GM23248 (cell line): ENCODE data around the gene ZNF804B. TPM values are rescaled to one million over a fixed set of nuclear protein-coding genes. Genes with fewer than 3 reads are reported as not detected.
A peak's percentile ranks its signal among the peaks of the same experiment; 100 is the strongest.

ENCODE experiments used
- DNase-seq: peaks from one replicate; pipeline ENCODE4 v3.0.0-alpha.2; 2015
- H2AFZ ChIP-seq: fragments of 200-600 bp; sonication (generic); 2 replicates; pipeline ENCODE4 v1.6.1; 2016; ENCODE audit warnings: antibody characterized with exemption
- H3F3A ChIP-seq: fragments of 200-600 bp; sonication (generic); 2 replicates; pipeline ENCODE4 v1.6.1; 2016; ENCODE audit warnings: mild to moderate bottlenecking, antibody characterized with exemption, mixed run types; ENCODE audit not compliant: insufficient read depth
- H3K27ac ChIP-seq: fragments of 200-600 bp; sonication (generic); 2 replicates; pipeline ENCODE4 v1.5.1; 2016; ENCODE audit warnings: mild to moderate bottlenecking
- H3K27me3 ChIP-seq: fragments of 200-600 bp; sonication (generic); replicated peaks from 2 replicates; pipeline ENCODE4 v1.6.1; 2016; ENCODE audit warnings: mild to moderate bottlenecking; ENCODE audit not compliant: insufficient read depth
- H3K36me3 ChIP-seq: fragments of 200-600 bp; sonication (generic); 2 replicates; pipeline ENCODE4 v1.6.1; 2016; ENCODE audit warnings: low read depth, mild to moderate bottlenecking
- H3K4me1 ChIP-seq: fragments of 200-600 bp; sonication (generic); 2 replicates; pipeline ENCODE4 v1.6.1; 2016; ENCODE audit warnings: mild to moderate bottlenecking; ENCODE audit not compliant: insufficient read depth
- H3K4me2 ChIP-seq: fragments of 200-600 bp; sonication (generic); one replicate; pipeline ENCODE4 v1.6.1; 2016; ENCODE audit warnings: mild to moderate bottlenecking; ENCODE audit not compliant: unreplicated experiment
- H3K4me3 ChIP-seq: fragments of 200-600 bp; sonication (generic); 2 replicates; pipeline ENCODE4 v1.5.1; 2016; ENCODE audit warnings: mild to moderate bottlenecking
- H3K79me2 ChIP-seq: fragments of 200-600 bp; sonication (generic); 2 replicates; pipeline ENCODE4 v1.6.1; 2016; ENCODE audit warnings: mild to moderate bottlenecking; ENCODE audit not compliant: insufficient read depth
- H3K9ac ChIP-seq: fragments of 200-600 bp; sonication (generic); 2 replicates; pipeline ENCODE4 v1.6.1; 2016; ENCODE audit warnings: mild to moderate bottlenecking
- H3K9me2 ChIP-seq: fragments of 200-600 bp; sonication (generic); 2 replicates; pipeline ENCODE4 v1.6.1; 2016; ENCODE audit warnings: mixed run types, mild to moderate bottlenecking, moderate library complexity; ENCODE audit not compliant: insufficient read depth
- H3K9me3 ChIP-seq: fragments of 200-600 bp; sonication (generic); one replicate; pipeline ENCODE4 v1.6.1; 2017; ENCODE audit warnings: low read depth
- H4K20me1 ChIP-seq: fragments of 200-600 bp; sonication (generic); 2 replicates; pipeline ENCODE4 v1.6.0; 2016; ENCODE audit not compliant: insufficient read depth
- EZH2 ChIP-seq: fragments of 200-600 bp; sonication (generic); IDR thresholded peaks from 2 replicates; pipeline ENCODE4 v1.6.1; 2018; ENCODE audit warnings: antibody characterized with exemption, mild to moderate bottlenecking; ENCODE audit not compliant: insufficient read depth, poor library complexity, severe bottlenecking
- EZH2phosphoT487 ChIP-seq: fragments of 200-600 bp; sonication (generic); IDR thresholded peaks from 2 replicates; pipeline ENCODE4 v1.6.1; 2018; ENCODE audit warnings: antibody characterized with exemption, moderate library complexity, mild to moderate bottlenecking, low read depth; ENCODE audit not compliant: insufficient read depth
- WGBS, 2 experiments: methylation state at CpG; one replicate each; pipeline ENCODE4 v1.1.6; 2015 to 2017; ENCODE audit warnings: low lambda C conversion rate in 2 of 2, low coverage in 1 of 2; ENCODE audit errors: missing lambda C conversion rate in 2 of 2; 5-methylcytosine and 5-hydroxymethylcytosine counted together
- in situ Hi-C: fragments of 300-500 bp; cut with MboI; formaldehyde crosslinking; loops from 2 replicates; pipeline ENCODE4 v1.15.0; 2020
- polyA plus RNA-seq: library from polyadenylated mRNA; unstranded; fragments of >200 nt; fragmentation: Nextera tagmentation; extraction: Ambion mirVana; gene quantifications from 2 replicates; pipeline ENCODE4 v1.2.1, GENCODE V29; 2016
- total RNA-seq: library from RNA; depleted of rRNA; stranded (reverse); fragments of >200 nt; shearing (Covaris generic); gene quantifications from 2 replicates; pipeline ENCODE4 v1.2.3, GENCODE V29; 2014

The ZNF804B gene
- total and polyA plus RNA-seq, 2 experiments from 2014 or later, result not detected

- Histone ChIP-seq H3K4me3 (no peak overlapping the region), H3K27ac (no peak overlapping the region), H3K9me2 (no peaks in the 10 kb centered on the region), H3K79me2 (no peaks in the 10 kb centered on the region), H3K36me3 (no peaks in the 10 kb centered on the region), H3K4me1 (no peaks in the 10 kb centered on the region), H4K20me1 (no peaks in the 10 kb centered on the region), H3K27me3 (peaks cover 29% of the 10 kb centered on the region), H3F3A (no peaks in the 10 kb centered on the region), H2AFZ (no peak overlapping the region), H3K4me2 (no peak overlapping the region), H3K9me3 (no peaks in the 10 kb centered on the region), H3K9ac (no peak overlapping the region)
- in situ Hi-C loops, result no loop called here
- WGBS, 2 experiments, result 35 to 37% methylated on average over 1 of the region's 1 CpG
- no peak for DNase-seq
- TF ChIP-seq EZH2, result no peak
- no peak for TF ChIP-seq EZH2phosphoT487
Observed at GRCh38 chr7:88756802-88757201, 2.7 kb upstream of the ZNF804B start.

GRCh38 chr7:88757371-88757770 lies 2.1 kb upstream of the ZNF804B start:
- TF ChIP-seq EZH2phosphoT487 (no peak), EZH2 (no peak)
- Histone ChIP-seq H3K4me3 (no peak overlapping the region), H3K27me3 (peaks cover 29% of the 10 kb centered on the region), H4K20me1 (no peaks in the 10 kb centered on the region), H3K9ac (no peak overlapping the region), H3K36me3 (no peaks in the 10 kb centered on the region), H2AFZ (no peak overlapping the region), H3F3A (no peaks in the 10 kb centered on the region), H3K27ac (no peak overlapping the region), H3K9me3 (no peaks in the 10 kb centered on the region), H3K79me2 (no peaks in the 10 kb centered on the region), H3K4me2 (no peak overlapping the region), H3K4me1 (no peaks in the 10 kb centered on the region), H3K9me2 (no peaks in the 10 kb centered on the region)
- in situ Hi-C loops, result no loop called here
- WGBS, 2 experiments, result 54 to 62% methylated on average over 2 of the region's 2 CpGs
- no peak for DNase-seq

GRCh38 chr7:88758381-88759229 lies 895 bp upstream of the ZNF804B start:
- WGBS, 2 experiments, result 12 to 14% methylated on average over 29 to 31 of the region's 33 CpGs
- no peak overlapping the region for H3K4me3 ChIP-seq
- H3K4me1 ChIP-seq, result no peaks in the 10 kb centered on the region
- no peaks in the 10 kb centered on the region for H4K20me1 ChIP-seq
- H3K27ac ChIP-seq, result no peak overlapping the region
- H2AFZ ChIP-seq, result 0 out of 2 replicates have a peak overlapping the region, but pooled peaks have one; percentile 48
- no peak overlapping the region for H3K9ac ChIP-seq
- in situ Hi-C loops, result no loop called here
- H3K9me2 ChIP-seq, result no peaks in the 10 kb centered on the region
- no peak overlapping the region for H3K4me2 ChIP-seq
- no peak for TF ChIP-seq EZH2
- H3K36me3 ChIP-seq, result no peaks in the 10 kb centered on the region
- H3F3A ChIP-seq, result no peaks in the 10 kb centered on the region
- no peaks in the 10 kb centered on the region for H3K9me3 ChIP-seq
- H3K27me3 ChIP-seq, result peaks cover 29% of the 10 kb centered on the region
- peak; percentile 52 for DNase-seq
- no peaks in the 10 kb centered on the region for H3K79me2 ChIP-seq

GRCh38 chr7:88760136-88760515 lies 626 bp downstream of the ZNF804B start:
- Histone ChIP-seq H3K9me3 (no peaks in the 10 kb centered on the region), H2AFZ (no peak overlapping the region)
- no peak for DNase-seq

More at GRCh38 chr7:88760136-88760515, 626 bp downstream of the ZNF804B start:
- Histone ChIP-seq H3K36me3 (no peaks in the 10 kb centered on the region), H3K4me3 (no peak overlapping the region), H3K27ac (no peak overlapping the region), H3K4me2 (no peak overlapping the region), H3K9ac (no peak overlapping the region), H3K9me2 (no peaks in the 10 kb centered on the region), H3K4me1 (no peaks in the 10 kb centered on the region), H3F3A (no peaks in the 10 kb centered on the region), H3K79me2 (no peaks in the 10 kb centered on the region), H4K20me1 (no peaks in the 10 kb centered on the region), H3K27me3 (peaks cover 29% of the 10 kb centered on the region)
- TF ChIP-seq EZH2phosphoT487 (0 out of 2 replicates have a peak, but pooled peaks have one; percentile 40), EZH2 (peak; percentile 53)
- in situ Hi-C loops, result no loop called here
- 53 to 60% methylated on average over 6 of the region's 6 CpGs for WGBS, 2 experiments
